SH-SY5Y (cell line): Measurements from ENCODE around the gene KBTBD8.

Experiments
- GATA2 ChIP-seq: IDR thresholded peaks from 2 replicates; pipeline ENCODE4 v1.6.1; 2011; ENCODE audit warnings: mild to moderate bottlenecking, low read depth, low read length
- GATA3 ChIP-seq: IDR thresholded peaks from 2 replicates; pipeline ENCODE4 v1.6.1; 2011; ENCODE audit warnings: low read depth, mild to moderate bottlenecking, low read length, moderate library complexity

DNA sequence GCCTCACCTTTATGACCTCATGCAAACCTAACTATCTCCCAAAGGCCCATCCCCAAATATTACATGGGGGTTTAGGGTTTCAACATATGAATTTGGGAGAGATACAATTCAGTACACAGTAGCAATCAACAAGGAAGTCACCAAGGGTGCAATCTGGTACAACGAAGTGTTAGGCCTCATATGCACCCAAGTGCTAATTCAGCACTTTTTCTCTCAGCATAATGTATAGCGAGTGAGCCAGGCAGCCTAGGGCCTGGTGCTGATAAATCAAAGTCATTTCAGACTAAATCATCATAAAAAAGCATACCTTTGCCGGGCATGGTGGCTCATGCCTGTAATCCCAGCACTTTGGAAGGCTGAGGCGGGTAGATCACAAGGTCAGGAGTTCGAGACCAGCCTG lies 11.7 kb upstream of the KBTBD8 start:
- no peak for TF ChIP-seq GATA3
- TF ChIP-seq GATA2 = no peak
